GM19238 (cell line): ENCODE results near the gene WDR86.

Experiments
- DNase-seq: peaks from one replicate; pipeline ENCODE4 v3.0.0; 2011; ENCODE audit warnings: low spot score; ENCODE audit not compliant: insufficient read length

The WDR86 gene

DNA sequence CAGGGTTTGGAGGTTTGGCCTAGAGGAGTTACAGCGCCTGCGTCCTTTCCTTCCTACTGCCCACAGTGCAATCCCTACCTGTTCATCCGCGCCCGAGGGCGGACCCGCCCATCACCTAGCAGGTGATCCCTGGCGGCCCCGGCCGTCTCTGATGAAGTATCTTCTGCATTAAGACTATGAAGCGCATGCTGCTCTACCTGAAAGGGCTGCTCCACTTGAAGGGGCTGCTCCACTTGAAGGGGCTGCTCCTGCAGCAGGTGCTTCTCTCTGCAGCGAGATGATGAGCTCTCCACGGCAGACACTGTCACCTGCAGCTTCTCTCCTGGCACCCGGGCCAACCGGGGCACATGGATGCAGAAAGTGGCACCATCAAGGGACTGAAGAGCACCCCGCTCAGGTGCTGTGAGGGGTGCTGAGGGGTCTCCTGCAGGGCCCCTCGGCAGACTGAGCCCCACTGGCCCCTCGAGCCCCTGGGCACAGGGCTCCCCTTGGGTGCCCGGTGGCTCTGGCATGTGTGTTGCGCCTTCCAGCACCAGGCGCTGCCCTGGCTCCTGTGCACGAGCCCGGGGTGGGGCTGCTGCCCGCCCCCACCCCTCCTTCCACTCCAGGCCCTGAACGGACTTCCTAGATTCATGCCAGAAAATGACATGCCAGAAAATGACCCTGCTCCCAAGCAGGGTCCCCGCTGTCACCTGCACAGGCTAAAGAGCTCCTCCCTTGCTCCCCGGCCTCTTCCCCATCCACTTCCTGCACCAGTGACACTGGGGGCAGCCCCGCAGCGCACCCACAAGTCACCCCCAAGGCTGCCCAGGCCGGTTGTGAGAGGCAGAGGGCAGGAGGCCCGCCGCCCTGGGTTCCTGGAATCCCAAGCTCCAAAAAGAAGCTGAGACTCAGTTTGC, 29.4 kb downstream of the WDR86 start:
- DNase-seq, result no peak

DNA sequence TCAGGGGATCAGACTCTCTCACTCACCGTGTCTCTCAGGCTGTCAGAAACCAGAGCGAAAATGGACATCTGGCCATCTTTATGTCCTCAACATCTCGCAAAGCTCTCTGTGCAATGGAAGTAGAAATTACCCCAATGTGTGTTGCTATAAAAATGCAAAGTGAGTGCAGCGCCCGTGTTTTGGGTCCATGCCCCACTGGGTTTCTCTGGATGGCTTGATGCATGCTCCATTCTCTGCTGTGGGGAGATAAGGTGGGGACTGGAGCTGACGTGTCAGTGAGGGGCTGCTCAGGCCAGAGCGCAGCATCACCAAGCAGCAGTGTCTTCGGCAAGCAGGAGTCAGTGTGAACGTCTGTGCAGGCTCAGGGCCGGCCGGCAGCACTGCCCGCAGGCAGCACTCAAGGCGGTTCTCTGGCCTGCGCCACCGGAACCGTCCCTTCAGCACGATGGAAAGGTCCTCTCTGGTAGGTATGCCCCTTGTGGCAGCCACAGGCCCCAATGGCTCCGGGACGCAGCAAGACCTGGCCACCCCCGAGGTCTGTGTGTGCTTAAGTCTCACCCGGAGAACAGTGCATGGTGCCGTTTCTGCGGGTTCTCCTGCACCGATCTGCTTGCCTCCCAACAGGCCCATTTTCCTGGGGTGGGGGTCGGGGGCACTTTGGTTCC, 30.2 kb downstream of the WDR86 start:
- DNase-seq, result no peak

DNA sequence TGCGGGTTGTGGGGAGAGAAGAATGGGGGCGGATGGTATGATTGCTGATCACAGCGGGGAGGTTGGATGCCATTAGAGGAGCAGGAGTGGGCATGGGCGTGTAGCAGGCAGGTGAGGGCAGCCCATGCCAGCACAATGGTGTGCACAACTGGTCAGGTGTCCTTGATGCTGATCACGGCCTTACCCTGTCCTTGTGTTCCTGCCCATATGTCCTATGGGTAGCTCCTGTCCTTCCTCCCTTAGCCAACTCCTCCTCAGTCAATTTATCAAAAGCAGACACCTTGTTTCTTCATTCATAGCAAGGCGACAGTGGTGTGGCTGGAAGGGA, 30.7 kb downstream of the WDR86 start:
- DNase-seq, result no peak

DNA sequence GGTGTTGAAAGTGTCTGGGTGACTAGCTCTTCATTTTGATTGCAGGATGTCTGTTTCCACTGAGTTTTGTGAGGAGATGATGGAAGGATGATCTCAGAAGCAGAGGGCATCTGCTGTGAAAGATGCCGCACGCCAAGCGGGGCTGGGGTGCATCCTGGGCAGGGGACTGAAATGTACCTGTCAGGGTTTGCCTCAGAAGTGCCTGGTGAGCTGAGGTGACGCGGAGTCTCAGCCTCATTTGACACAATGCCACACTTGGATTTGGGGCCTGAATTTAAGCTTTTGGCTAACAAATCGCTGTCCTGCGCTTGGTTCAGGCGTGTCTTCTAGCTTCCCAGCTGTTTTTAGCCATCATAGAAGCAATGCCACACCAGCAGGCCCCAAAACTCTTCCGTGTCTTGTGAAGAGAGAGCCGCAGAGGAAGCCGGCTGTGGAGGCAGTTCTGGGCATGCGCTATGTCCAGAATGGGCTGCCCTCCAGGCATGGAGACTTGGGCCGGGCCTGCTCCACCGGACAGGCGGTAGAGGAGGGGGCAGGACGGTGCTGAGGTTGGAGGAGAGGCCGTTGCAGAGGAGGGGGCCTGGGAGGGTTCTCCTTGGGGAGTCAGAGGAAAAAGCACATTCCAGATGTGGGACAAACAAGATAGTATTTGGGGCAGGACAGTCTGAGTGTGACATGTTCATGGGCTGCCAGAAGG, 31.2 kb downstream of the WDR86 start:
- DNase-seq, result no peak

DNA sequence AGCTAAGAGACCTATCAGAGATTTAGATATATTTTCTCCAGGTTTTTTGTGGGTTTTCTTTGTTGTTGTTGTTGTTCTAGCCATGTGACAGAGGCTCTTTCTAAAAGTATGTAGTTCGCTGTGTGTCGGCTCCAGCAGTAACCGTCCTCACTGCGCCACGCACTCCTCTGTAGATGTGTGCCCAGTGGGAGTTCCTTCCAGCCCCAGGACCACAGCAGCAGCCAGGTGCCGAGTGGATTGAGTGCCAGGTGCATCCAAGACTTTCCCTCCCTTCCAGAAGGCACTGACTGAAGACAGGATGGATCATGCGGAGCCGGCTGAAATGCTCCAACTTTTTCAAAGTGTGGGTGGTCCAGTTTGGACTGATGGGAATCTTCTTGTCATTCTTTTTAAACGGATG, 31.8 kb downstream of the WDR86 start:
- no peak for DNase-seq

DNA sequence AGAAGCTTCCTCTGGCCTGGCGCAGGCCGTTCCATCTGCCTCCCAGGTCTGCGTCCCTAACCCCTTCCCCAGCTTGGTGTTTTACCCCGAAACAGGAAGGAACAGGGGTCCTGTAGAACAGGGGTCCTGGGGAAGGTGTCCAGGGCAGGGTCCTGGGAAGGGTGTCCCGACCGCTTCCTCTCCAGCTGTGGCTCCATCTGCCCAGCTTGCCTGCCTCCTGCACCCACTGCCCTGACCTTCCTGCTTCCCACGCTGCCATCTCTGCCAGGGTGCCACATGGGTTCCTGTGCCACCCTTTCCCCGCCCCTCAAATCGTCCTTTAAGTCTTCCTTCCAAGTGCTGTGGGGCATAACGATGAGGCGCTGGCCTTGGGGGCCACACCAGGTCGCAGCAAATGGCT, 32.4 kb downstream of the WDR86 start:
- DNase-seq, result no peak

DNA sequence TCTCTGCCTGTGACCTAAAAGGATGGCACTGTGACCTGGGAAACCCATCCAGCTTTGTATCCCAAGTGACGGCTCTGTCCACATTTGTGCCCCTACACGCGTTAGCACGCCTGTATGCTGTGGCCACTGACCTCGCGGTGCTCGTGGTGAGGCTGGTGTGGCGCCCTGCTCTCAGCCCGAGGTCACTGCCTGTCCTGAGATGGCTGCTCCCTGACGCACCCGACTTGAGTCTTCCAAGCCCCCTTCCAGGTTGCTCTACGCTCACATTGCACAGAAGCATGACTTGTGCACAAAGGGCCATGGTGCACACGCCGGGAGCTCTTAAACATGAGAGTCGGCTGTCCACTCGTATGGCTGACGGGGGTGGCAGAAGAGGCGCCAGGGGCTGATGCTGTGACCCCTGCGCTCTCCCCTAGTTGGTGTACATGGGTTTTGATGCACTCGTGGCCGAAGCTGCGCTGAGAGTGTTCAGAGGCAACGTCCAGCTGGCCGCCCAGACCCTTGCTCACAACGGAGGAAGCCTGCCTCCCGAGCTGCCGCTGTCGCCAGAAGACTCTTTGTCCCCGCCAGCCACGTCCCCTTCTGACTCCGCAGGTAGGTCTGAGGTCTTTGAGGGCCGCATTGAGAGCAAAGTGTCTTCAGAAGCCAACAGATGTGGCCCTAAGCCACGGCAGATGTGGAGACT, 33.5 kb downstream of the WDR86 start:
- no peak for DNase-seq

DNA sequence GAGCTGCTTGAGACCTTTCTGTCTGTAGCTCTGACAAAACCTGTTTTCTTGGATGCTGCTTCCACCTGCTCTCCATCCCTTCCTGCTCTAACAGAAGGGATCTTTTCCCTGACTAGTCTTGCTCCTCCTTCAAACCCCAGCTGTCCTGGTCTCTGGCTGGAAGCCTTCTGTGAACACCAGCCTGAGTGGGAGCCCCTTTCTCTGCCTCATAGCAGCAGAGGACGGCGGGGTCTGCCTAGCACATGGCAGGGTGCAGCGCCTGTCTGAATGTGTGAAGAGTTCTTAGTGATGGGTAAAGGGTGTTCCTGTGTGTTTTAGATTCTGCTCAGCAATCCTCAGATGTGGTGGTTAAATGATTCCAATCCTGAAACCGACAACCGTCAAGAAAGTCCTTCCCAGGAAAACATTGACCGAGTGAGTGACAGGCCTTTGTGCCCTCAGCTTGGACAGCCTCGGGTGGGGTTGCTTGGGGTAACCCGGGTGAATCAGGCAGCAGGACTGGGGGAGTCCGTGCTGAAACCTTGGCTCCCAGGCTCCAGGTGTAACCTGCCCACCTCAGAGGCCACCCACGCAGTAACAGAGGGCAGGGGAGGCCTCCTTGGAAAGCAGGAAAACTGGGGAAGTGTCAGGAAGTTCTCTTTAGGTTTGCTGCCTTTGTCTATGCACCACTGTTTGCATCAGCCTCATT, 34.2 kb downstream of the WDR86 start:
- no peak for DNase-seq

DNA sequence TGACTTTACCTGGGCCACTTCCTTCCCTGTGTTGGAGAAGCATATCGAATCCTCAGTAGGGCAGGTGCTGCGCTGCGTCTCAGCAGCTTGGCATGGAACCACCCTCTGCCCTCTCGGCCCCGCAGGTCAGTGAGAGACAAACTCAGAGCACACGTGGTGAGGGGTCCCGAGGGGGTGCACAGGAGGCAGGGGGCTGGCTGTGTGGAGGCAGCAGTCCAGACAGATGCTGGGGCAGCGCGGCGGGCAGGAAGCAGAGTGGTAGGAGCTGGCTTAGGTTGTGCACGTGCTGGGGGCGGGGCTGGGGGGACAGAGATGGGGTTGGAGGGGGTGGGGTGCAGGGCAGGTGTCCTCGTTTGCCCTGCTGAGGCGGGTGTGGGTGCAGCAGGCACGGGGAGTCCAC, 35.1 kb downstream of the WDR86 start:
- no peak for DNase-seq

DNA sequence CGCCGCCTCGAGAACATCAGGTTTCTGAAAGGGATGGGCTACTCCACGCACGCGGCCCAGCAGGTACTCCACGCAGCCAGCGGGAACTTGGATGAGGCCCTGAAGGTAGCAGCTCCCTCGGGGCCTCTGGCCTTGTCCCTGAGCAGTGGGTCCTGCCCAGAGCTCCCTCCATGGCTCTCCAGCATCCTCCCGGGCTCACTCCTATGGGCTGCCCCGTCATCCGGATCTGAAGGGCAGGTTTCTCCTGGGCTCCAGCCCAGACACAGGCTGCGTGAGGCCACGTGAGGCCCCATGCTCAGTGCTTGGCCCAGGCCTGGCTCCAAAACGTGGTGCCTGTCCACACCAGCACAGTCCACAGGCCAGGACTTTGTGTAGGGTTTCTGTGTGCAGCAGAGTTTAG, 35.7 kb downstream of the WDR86 start:
- no peak for DNase-seq

DNA sequence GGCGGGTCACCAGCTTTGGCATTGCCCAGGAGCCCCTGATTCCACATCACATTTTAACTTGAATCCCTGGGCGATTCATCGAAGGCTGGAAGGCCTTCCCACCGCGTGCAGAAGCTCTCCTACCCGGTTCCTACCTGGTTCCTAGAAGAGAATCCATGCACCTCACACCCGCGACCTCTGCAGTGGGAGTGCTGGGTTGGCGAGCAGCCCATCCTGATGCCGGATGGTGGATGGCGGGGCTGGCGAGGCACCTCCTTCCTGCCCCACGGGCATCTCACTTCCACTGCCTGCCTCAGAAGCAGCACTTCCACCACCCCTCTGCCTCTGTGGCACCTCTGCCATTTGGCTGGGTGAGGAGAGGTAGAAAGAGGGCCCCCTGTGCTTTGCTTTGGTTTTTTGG, 36.2 kb downstream of the WDR86 start:
- DNase-seq, result no peak

DNA sequence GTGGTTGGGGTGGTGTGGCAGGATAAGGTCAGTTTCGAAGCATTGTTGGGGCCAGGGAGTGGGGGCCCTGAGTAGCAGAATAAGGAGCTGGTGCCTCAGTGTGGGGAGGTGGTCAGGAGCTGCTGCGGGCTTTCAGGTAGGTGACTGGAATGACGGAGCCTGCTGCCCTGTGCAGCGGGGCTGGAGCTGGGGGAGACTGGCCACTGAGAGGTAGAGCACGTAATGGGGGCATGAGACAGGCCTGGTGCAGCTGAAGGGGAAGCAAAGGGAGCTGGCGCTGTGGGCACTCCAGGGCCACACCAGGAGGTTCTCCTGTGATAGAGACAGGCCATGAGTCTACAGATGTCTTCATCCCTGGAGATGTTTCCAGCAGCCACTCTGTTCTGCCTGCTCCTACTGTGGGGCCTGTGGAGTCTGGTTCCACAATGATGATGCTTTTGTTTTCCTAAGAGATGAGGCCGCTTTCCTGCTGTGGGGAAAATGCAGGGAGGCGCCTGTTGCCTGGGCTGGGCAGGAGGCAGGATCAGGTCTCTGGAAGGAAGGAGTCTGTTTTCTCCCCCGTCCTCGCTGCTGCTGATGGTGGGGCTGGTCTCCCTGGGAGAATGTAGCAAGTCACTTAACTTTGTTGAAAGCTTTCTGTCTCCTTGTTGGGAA, 37.1 kb downstream of the WDR86 start:
- DNase-seq, result no peak

DNA sequence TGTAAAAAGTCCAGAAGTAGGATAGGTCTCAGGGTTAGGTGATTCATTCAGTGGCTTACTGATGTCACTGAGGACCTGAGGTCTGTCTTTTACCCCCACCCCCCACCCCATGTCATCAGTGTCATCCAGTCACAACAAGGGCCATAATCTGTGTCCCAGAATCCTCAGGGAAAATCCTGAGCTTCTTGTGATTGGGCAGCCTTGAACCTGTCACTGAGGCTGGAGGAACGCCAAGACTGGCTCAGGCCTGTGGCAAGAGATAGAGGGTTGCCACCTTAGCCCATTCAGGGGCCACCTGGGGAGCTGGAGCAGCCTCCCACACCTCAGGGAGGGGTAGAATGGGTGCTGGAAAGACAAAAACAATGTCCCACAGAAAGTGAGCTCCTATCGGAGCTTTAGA, 38.6 kb downstream of the WDR86 start:
- DNase-seq, result no peak

DNA sequence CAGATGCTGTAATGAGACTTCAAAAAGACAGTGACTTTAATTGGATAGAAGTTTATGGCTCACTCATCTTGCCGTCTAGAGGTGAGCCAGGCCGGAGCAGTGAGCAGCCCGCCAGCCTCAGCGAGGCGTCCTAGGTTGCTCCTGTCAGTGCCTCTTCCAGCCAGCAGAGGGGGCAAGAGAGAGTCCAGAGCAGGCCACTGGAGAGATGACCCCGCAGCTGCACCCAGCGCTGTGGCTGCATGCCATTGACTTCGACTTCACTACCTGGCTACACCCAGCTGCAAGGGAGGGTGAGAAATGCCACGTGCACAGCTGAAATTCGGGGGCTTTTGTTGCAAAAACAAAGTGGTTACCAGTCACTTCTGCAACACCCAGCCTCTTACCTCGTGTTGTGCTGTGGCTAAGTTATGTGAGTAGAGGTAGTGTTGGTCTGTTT, 41.7 kb downstream of the WDR86 start:
- peak; percentile 79 for DNase-seq

DNA sequence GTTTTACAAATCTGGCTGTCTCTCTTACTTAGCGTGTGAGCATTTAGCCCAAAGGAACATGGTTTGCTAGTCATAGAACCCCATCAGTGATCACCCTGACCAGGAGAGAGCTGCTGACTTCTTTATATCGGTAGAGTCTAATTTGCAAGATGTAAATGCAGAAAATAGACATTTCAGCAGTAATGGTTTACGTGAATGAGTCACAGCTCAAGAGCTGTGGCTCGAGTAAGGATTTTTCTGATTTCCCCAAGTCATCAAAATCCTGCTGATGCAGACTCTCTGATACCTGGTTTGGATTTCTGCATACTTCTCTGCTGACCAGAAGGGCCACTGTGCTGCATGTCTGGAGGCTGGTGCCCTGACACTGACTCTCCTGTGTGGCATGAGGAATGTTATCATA, 42.6 kb downstream of the WDR86 start:
- DNase-seq, result no peak

DNA sequence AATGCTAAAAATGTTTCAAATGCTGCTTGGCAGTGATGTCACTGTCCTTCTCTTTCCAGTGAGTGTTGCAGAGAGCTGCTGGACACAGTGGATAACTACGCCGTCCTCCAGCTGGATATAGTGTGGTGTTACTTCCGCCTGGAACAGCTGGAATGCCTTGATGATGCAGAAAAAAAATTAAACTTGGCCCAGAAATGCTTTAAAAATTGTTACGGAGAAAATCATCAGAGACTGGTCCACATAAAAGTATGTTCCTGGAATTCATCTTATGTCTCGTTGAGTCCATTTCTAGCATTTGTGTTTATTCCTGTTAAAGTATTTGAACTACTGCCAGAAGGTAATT, 43.0 kb downstream of the WDR86 start:
- DNase-seq, result no peak

DNA sequence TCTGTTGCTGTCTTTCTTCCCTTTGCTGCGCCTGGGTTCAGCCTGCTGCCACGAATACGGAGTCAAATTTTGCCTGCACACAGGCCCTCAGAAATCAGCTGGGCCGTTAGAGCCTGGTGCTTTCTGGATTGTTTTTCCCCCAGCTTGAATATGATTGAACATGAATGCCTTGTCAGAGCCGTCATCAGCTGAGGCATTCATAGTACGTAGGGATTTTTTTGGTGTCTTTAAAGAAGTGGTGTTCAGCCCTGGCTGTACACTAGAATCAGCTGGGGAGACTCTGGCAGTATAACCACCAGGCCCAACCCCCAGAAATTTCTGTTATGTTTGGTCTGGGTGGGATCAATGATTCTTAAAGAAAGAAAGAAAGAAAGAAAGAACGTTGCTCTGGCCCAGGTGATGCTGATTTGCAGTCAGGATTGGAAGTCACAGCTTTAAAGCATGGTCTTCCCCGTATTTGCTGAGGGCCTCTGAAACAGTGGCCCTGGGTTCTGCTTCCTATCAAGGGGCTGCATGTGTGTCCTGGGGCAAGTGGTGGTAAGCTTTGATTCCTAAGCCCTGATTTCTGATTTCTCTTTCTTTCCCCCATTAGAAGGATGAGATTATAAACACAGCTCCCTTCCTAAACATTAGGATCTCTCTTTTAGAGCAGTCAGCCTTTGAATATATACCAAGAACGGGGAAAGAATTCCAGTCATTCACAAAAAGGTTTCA, 43.5 kb downstream of the WDR86 start:
- DNase-seq, result no peak

DNA sequence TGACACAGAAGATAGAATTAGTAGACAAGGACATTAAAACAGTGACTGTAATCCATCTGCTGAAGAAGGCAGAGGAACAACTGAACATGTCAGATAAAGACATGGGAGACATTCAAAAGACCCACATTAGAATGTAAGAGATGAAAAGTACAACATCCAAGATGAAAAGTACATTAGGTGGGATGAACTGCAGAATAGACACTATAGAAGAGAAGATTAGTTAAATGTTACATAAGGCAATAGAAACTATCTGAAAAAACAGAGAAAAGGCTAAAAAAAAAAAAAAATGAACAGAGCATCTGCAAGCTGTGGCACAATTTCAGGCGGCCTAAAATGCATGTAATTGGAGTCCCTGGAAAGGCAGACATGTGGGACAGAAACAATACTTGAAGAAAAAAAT, 46.7 kb downstream of the WDR86 start:
- no peak for DNase-seq

DNA sequence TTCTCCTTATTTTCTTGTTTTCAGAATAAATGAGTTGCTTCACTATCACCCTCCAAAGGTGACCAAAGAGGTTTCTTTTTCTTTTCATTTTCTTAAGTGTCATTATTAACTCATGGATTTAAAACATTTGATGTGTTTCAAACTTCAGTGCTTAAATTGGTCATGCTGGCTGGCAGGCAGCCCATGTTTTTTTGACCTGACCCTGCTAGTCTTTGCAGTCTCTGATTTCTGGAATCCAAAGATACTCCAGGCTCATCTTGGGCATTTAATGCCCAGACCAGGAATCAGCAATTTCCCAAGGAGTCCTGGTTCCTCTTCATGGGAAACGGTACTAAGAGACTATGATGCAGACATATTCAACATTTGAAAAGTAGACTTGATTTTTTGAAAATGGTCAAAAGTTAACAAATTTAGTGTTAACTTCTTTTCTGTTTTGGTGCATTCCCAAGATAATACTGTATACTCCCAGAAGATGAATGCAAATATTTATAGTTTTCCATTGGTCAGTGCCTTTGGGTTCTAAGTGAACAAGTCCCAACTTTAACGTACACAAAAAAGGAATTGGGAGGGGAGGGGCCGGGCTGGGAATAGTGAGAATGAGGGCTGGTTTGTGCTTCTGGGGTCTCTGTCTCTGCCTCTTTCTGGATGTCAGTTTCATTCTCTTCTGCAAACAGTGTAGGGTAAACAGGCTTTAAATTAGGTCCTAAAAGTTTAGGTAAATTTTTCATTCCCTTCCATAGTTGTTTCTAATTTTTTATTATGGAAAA, 48.5 kb downstream of the WDR86 start:
- DNase-seq, result no peak

DNA sequence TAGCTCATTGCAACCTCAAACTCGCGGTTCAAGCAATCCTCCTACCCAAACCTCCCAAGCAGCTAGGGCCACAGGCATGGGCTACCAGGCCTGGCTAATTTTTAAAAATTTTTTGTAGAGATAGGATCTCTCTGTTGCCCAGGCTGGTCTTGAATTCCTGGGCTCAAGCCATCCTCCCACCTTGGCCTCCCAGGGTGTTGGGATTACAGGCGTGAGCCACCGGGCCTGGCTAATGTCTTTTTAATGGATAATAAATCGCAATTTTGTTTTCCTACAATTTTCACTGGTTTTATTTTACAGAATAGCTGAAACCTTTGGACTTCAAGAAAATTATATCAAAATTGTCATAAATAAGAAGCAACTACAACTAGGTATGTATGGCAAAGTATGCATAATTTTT, 57.3 kb downstream of the WDR86 start:
- no peak for DNase-seq
